Astrocyte (in vitro differentiated cells and primary cell): ENCODE data around the gene SCYL3.

Experiments used
- EZH2 ChIP-seq: IDR thresholded peaks from 2 replicates; pipeline ENCODE4 v1.6.1; 2012; ENCODE audit warnings: mild to moderate bottlenecking, low read length, inconsistent platforms; ENCODE audit not compliant: insufficient read depth
- TF ChIP-seq, protein P1 (sequence below): IDR thresholded peaks from 2 replicates; pipeline ENCODE4 v1.5.1; 2011; ENCODE audit warnings: low read depth, mild to moderate bottlenecking, inconsistent platforms, low read length, moderate library complexity; ENCODE audit not compliant: insufficient read depth

DNA sequence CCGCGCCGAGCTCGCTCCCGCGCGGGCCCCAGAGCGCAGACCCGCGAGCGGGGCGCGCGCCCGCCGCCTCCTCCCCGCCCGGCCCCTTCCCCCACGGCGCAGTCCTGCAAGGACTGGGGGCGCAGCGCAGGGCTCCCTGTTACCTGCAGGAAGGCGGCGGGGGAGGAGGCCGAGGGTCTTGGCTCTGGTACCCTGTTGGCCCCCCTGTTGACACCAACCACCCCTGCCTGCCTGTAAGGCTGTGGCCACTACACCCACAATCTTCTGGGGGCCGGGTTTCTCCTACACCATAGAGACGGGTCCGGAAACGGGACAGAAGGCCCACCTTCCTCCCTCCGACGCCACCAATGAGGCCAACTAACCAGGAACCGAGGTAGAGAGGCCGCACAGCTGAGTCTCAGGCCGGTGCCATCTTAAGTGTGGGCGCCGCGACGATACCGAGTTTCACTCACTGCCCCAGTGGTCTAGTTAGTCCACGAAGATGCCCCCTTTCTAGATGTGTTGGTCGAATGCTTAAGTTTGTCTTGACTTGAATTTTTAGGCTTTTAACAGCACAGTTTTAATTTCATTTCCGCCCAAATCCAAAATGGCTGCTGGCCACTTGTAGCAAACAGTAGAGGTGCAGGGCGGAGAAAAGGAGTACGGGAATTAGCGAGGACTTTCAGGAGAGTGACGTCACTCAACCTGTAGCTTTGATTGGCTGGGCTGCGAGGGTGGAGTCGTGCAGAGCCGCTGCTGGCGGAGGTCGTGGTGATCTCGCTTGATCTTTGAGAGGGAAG, at the start of gene SCYL3:
- TF ChIP-seq EZH2: no peak
- TF ChIP-seq, protein P1, sequence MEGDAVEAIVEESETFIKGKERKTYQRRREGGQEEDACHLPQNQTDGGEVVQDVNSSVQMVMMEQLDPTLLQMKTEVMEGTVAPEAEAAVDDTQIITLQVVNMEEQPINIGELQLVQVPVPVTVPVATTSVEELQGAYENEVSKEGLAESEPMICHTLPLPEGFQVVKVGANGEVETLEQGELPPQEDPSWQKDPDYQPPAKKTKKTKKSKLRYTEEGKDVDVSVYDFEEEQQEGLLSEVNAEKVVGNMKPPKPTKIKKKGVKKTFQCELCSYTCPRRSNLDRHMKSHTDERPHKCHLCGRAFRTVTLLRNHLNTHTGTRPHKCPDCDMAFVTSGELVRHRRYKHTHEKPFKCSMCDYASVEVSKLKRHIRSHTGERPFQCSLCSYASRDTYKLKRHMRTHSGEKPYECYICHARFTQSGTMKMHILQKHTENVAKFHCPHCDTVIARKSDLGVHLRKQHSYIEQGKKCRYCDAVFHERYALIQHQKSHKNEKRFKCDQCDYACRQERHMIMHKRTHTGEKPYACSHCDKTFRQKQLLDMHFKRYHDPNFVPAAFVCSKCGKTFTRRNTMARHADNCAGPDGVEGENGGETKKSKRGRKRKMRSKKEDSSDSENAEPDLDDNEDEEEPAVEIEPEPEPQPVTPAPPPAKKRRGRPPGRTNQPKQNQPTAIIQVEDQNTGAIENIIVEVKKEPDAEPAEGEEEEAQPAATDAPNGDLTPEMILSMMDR: no peak
